ENCODE measurements around the gene MAP2K6.

MAP2K6 gene

DNA sequence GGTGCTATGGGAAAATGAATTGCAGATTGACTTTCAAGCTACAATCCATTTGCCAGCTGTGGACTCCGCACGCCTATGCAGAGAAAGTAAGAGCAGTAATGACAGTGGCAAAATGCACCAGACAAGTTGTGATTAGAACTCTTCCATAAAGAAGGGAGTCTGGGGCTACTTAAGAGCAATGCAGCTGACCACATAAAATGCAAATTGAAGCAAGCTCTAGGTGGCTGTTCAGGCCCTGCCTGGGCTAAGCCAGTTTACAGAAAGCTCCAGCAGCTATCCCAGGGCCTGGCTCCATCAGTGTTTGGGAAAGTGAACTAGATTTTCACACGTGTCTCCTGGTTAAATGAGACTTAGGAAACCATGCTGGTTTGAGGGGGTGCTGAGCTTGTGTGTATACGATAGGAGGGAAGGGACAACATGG, 2.2 kb upstream of the MAP2K6 start:
- TF ChIP-seq, protein P1, sequence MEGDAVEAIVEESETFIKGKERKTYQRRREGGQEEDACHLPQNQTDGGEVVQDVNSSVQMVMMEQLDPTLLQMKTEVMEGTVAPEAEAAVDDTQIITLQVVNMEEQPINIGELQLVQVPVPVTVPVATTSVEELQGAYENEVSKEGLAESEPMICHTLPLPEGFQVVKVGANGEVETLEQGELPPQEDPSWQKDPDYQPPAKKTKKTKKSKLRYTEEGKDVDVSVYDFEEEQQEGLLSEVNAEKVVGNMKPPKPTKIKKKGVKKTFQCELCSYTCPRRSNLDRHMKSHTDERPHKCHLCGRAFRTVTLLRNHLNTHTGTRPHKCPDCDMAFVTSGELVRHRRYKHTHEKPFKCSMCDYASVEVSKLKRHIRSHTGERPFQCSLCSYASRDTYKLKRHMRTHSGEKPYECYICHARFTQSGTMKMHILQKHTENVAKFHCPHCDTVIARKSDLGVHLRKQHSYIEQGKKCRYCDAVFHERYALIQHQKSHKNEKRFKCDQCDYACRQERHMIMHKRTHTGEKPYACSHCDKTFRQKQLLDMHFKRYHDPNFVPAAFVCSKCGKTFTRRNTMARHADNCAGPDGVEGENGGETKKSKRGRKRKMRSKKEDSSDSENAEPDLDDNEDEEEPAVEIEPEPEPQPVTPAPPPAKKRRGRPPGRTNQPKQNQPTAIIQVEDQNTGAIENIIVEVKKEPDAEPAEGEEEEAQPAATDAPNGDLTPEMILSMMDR (IDR thresholded peaks at IDR 0.05; ENCODE audit: low read depth, low read length) = no peak
- DNase-seq (ENCODE audit: extremely low read depth, low read depth) = no peak

DNA sequence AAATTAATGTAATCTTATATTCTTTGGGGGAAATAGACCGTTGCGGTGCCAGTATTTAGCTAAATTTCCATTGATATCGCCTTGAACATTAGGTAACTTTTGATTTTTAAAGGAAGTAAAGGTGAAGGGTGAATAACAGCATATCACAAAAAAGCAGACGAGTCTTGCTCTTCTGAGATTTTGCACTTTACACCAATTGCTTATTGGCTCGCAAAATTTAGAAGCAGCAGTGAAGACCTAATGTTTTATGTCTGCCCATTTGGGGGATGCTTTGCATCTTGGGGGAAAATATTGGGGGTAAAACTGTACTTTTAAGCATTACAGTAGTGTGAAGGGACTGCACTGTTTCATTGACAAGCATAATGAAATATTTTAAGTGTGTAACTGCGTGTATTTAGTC, 934 bp downstream of the MAP2K6 start:
- DNase-seq (ENCODE audit: extremely low read depth, low read depth) = no peak
- TF ChIP-seq, protein P1 (IDR thresholded peaks at IDR 0.05; ENCODE audit: low read depth, low read length) = no peak

DNA sequence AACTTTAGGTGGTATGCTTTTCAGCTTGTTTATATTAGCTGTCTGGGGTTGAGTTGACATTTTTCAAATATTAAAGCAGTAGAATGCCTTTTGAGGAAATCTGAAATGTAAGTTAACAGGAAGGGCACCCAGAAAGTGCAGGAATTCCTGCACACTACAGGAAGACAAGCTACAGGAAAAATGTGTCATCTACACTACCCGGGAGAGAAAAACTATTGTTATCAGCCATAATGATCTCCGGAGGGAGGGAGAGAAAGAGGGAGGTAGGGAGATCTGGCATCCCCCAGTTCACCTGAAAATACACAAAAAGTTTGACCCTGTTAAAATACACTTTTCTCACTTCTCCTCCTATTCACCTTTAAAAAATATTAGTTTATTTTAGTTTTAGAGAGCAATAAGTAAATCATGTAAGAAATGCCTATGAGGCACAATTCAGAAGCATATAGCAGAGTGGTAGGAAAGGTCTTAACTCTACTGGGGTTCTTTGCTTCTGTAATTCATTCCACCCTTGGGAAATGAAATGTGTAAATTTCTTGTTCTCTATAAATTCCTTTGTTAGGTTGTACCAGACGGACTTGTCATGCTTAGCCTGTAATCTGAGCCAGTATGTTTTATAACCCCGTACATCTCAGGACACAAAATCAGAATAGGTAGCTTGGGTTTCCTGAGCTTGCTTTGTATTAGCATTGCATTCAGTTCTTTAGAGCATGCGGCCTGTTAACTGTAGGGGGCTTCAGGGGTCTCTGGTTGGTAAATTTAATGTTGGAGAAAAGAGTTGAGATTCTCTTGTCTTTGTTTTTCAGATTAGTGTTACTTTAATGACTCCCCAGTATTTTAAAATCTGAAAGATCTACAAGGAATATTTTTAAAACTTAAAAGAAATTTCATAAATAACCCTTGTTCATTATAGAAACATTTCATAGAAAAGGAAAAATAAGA, 3.3 kb downstream of the MAP2K6 start:
- TF ChIP-seq, protein P1 (IDR thresholded peaks at IDR 0.05; ENCODE audit: low read depth, low read length) = no peak
- DNase-seq (ENCODE audit: extremely low read depth, low read depth) = no peak

DNA sequence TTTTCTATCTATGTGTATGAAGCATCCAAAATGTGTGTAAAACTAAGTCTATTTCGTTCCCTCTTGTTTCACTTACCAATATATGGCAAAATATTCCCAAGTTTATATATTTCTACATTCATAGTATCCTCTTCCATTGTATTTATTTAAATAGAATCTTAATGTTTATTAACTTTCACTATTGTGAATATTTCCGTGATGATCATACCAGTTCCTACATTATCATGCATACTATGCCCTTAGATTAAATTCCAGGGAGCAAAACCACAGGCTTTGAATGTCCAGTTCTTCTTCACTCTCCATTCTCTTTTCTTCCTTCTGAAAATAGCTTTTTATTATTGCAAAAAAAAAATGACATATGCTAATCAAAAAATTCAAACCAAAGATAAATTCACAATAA, 4.0 kb downstream of the MAP2K6 start:
- TF ChIP-seq, protein P1 (IDR thresholded peaks at IDR 0.05; ENCODE audit: low read depth, low read length) = no peak
- DNase-seq (ENCODE audit: extremely low read depth, low read depth) = no peak

DNA sequence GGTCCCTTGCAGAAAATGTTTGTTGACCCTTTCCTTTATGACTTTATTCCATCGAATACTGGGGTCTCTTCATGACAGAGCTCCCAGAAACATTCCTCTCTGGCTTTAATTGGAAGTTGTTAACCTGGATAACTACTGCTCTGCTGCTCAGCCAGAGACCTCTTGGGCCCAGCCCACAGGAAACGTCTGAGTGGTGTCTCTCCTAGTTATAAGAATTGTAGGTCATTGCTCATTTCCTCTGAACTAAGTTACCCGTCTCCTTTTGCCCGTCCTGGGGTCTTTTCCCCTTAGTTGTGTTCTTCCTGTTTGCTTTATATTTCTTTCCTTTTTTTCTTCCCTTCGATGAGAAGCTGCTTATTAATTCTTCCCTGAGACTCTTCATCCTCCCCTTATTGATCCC, 9.0 kb downstream of the MAP2K6 start:
- DNase-seq (ENCODE audit: extremely low read depth, low read depth) = no peak
- TF ChIP-seq, protein P1 (IDR thresholded peaks at IDR 0.05; ENCODE audit: low read depth, low read length) = no peak

DNA sequence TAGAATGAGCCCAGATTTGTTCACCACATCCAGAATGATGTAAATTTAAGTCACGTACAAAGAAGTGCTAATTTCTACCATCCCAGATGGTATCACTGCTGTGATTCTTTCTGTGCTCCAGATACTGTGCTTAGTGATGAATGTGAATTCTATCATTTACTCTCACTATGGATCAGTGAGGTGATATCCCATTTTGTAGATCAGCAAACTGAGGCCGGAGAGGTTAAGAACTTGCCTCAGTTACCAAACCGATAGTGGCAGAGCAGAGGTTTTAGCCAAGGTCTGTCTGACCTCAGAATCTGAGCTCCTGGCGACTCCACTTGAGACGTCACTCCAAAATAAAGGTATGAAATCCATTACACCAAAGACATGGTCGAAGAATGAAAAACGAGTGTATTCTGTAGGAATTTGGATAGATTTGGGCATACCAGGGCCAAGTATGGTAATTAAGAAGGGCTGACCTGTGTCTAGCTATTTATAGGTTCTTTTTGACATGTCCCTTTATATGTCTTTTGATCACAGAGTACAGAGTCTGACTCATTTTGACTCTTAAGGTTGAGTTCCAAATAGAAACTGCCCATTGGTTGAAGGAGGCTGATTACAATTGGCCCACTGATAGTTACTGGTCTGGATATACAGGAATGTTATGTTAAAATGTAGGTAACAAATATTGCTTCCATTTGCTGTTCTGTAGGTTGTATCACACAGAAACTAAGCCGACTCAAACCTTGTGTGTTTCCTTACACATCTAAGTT, 10.0 kb downstream of the MAP2K6 start:
- TF ChIP-seq, protein P1 (IDR thresholded peaks at IDR 0.05; ENCODE audit: low read depth, low read length) = no peak
- DNase-seq (ENCODE audit: extremely low read depth, low read depth) = no peak

DNA sequence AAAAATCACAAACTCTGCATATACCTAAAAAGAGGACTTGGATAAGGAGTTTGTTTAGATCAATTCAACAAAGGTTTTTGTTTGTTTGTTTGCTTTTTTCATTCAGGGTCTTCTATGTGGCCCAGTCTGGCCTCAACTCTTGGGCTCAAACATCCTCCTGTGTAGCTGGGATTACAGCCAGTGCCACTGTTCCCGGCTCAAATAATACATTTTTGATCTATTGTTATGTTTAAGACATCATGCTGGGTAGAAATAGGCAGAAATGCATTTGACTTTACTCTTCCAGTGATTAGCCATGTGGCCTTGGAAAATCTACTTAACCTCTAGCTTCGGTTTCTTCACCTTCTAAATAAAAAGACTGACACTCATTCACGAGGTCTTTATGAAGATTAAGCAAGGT, 11.5 kb downstream of the MAP2K6 start:
- TF ChIP-seq, protein P1 (IDR thresholded peaks at IDR 0.05; ENCODE audit: low read depth, low read length) = no peak
- no peak for DNase-seq (ENCODE audit: extremely low read depth, low read depth)

Measured in AG09319 (cell line).